Loucy (cell line): Measurements from ENCODE around the gene TRMT44.

Experiments
- H2AFZ ChIP-seq: fragments of 200-600 bp; sonication (generic); 2 replicates; pipeline ENCODE4 v1.6.0; 2016; ENCODE audit warnings: antibody characterized with exemption, mild to moderate bottlenecking, low read length, moderate library complexity
- H3F3A ChIP-seq: fragments of 200-600 bp; 2 replicates; pipeline ENCODE4 v1.6.0; 2016; ENCODE audit warnings: antibody characterized with exemption, low read depth, mild to moderate bottlenecking
- H3K27me3 ChIP-seq: fragments of 200-600 bp; sonication (generic); 2 replicates; pipeline ENCODE4 v1.6.1; 2014; ENCODE audit warnings: low read length, mild to moderate bottlenecking; ENCODE audit not compliant: insufficient read depth, poor library complexity, severe bottlenecking
- H3K36me3 ChIP-seq: fragments of 200-600 bp; sonication (generic); 2 replicates; pipeline ENCODE4 v1.6.1; 2016; ENCODE audit warnings: low read length; ENCODE audit not compliant: insufficient read depth
- H3K4me1 ChIP-seq: fragments of 200-600 bp; sonication (generic); 2 replicates; pipeline ENCODE4 v1.5.1; 2014; ENCODE audit warnings: low read length, mild to moderate bottlenecking; ENCODE audit not compliant: insufficient read depth, poor library complexity, severe bottlenecking
- H3K4me2 ChIP-seq: fragments of 200-600 bp; sonication (generic); 2 replicates; pipeline ENCODE4 v1.6.0; 2014; ENCODE audit warnings: antibody characterized with exemption, low read length, low read depth, mild to moderate bottlenecking; ENCODE audit not compliant: poor library complexity, severe bottlenecking
- H3K4me3 ChIP-seq: fragments of 200-600 bp; sonication (generic); 2 replicates; pipeline ENCODE4 v1.5.1; 2014; ENCODE audit warnings: low read length, mild to moderate bottlenecking, mixed read lengths; ENCODE audit not compliant: poor library complexity, severe bottlenecking
- H3K79me2 ChIP-seq: fragments of 200-600 bp; sonication (generic); 2 replicates; pipeline ENCODE4 v1.6.1; 2014; ENCODE audit warnings: low read length; ENCODE audit not compliant: insufficient read depth
- H3K9ac ChIP-seq: fragments of 200-600 bp; sonication (generic); 2 replicates; pipeline ENCODE4 v1.6.0; 2014; ENCODE audit warnings: mild to moderate bottlenecking, low read depth, low read length, moderate library complexity; ENCODE audit not compliant: poor library complexity, severe bottlenecking
- H3K9me2 ChIP-seq: fragments of 200-600 bp; sonication (generic); replicated peaks from 2 replicates; pipeline ENCODE4 v1.6.1; 2016; ENCODE audit warnings: low read depth, low read length, mixed read lengths
- H3K9me3 ChIP-seq: fragments of 200-600 bp; sonication (generic); 2 replicates; pipeline ENCODE4 v1.6.1; 2014; ENCODE audit warnings: mild to moderate bottlenecking, antibody characterized with exemption, low read length, low read depth; ENCODE audit not compliant: insufficient read depth
- H4K20me1 ChIP-seq: fragments of 200-600 bp; sonication (generic); 2 replicates; pipeline ENCODE4 v1.6.0; 2014; ENCODE audit warnings: antibody characterized with exemption, low read length, mild to moderate bottlenecking; ENCODE audit not compliant: insufficient read depth, poor library complexity, severe bottlenecking
- CTCF ChIP-seq: fragments of 200-600 bp; sonication (generic); conservative IDR thresholded peaks from 2 replicates; pipeline ENCODE4 v1.5.1; 2014; ENCODE audit warnings: mild to moderate bottlenecking, antibody characterized with exemption, low read length
- EZH2phosphoT487 ChIP-seq: fragments of 200-600 bp; IDR thresholded peaks from 2 replicates; pipeline ENCODE4 v1.6.1; 2018; ENCODE audit warnings: antibody characterized with exemption, mild to moderate bottlenecking, moderate library complexity, borderline replicate concordance

Gene TRMT44

GRCh38 chr4:8507624-8508023 is 67.0 kb downstream of the TRMT44 start:
- no peaks in the 10 kb centered on the region for H3K9me2 ChIP-seq
- no peaks in the 10 kb centered on the region for H3K36me3 ChIP-seq
- no peak overlapping the region for H2AFZ ChIP-seq
- no peaks in the 10 kb centered on the region for H3K27me3 ChIP-seq
- H3K4me2 ChIP-seq, result no peak overlapping the region
- H3K9ac ChIP-seq, result no peak overlapping the region
- H4K20me1 ChIP-seq, result no peaks in the 10 kb centered on the region
- no peaks in the 10 kb centered on the region for H3F3A ChIP-seq
- no peaks in the 10 kb centered on the region for H3K4me1 ChIP-seq
- TF ChIP-seq CTCF (no peak), EZH2phosphoT487 (no peak)
- no peaks in the 10 kb centered on the region for H3K79me2 ChIP-seq
- H3K4me3 ChIP-seq, result no peak overlapping the region
- H3K9me3 ChIP-seq, result peaks cover 13% of the 10 kb centered on the region; the same call in 1 of the 2 replicates

- Histone ChIP-seq H3K79me2 (no peaks in the 10 kb centered on the region), H2AFZ (no peak overlapping the region), H3K36me3 (no peaks in the 10 kb centered on the region), H3F3A (no peaks in the 10 kb centered on the region), H3K9me2 (no peaks in the 10 kb centered on the region), H3K4me2 (no peak overlapping the region), H3K4me1 (no peaks in the 10 kb centered on the region), H3K9me3 (peaks cover 11% of the 10 kb centered on the region; the same call in 1 of the 2 replicates), H3K27me3 (no peaks in the 10 kb centered on the region), H3K4me3 (no peak overlapping the region), H4K20me1 (no peaks in the 10 kb centered on the region), H3K9ac (no peak overlapping the region)
- no peak for TF ChIP-seq CTCF
- no peak for TF ChIP-seq EZH2phosphoT487
These were observed 67.7 kb downstream of the TRMT44 start for GRCh38 chr4:8508266-8508665.

DNA sequence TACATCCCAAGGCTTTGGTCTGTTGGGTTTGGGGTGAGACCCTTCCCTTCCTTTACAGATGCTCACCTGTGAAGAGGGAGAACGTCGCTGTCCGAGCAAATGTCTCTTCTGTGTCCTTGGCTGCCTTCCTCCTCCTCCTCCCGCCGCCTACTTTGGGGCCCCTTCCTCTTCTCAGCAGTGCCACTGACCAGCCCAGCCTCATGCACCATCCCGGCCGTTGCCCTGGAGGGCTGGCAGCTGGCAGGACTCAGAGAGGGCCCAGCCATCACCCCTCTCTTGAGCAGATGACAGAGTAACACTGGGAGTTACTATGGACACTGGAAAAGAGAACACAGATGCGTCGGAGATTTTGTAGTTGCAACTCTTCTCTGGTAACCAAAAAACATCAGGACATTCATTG is 68.2 kb downstream of the TRMT44 start:
- Histone ChIP-seq H4K20me1 (no peaks in the 10 kb centered on the region), H3K4me1 (no peaks in the 10 kb centered on the region), H3K9me2 (no peaks in the 10 kb centered on the region), H3K9ac (no peak overlapping the region), H3K27me3 (no peaks in the 10 kb centered on the region), H2AFZ (no peak overlapping the region), H3K4me2 (no peak overlapping the region), H3K79me2 (no peaks in the 10 kb centered on the region), H3F3A (no peaks in the 10 kb centered on the region), H3K4me3 (no peak overlapping the region), H3K9me3 (peaks cover 11% of the 10 kb centered on the region; the same call in 1 of the 2 replicates), H3K36me3 (no peaks in the 10 kb centered on the region)
- TF ChIP-seq CTCF (no peak), EZH2phosphoT487 (no peak)
